Activated T-helper 9 cell treated with anti-CD3 and anti-CD28 coated beads, Interleukin-2, amount 50 U/mL, for 16 hours (primary cell): Measurements from ENCODE around the gene WWC2.

Experiments
- DNase-seq: peaks from one replicate; pipeline ENCODE4 v3.0.0-alpha.2; 2020; ENCODE audit warnings: low read depth

The WWC2 gene

DNA sequence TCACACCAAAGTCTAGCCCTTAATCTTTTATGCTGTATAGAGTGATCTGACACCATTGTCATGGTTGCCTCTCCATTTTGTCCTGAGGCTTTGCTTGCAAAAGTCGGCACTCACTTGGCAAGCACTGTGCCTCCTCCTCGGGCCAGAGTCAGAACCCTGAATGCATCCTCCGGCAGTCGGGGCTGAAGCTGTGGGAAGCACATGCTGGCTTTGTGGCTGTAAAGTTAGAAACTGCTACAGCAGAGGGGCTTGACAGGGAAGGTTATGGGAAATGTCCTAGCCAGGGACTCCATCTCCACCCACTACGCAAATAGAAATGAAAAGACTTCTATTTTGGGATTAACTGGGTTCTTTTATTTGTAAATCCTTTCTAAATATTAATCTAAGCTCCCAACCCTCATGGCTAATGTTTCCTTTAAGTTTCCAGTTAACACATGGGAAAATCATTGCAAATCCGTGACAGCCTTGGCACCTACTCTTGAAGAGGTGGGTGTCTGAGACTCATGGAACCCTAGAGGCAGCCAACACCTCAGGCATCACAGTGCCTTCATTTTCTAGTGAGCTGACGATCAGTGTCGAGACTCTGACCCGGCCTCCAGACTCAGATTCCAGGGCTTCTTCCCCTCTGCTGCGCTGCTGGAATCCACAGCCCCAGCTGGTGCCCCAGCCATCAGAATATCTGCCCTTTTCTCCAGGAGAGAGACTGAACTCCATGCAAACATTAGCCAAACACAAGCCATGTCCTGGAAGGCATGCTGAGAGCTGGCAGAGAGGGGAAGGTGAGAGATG is 231.1 kb downstream of the WWC2 start:
- DNase-seq: no peak

DNA sequence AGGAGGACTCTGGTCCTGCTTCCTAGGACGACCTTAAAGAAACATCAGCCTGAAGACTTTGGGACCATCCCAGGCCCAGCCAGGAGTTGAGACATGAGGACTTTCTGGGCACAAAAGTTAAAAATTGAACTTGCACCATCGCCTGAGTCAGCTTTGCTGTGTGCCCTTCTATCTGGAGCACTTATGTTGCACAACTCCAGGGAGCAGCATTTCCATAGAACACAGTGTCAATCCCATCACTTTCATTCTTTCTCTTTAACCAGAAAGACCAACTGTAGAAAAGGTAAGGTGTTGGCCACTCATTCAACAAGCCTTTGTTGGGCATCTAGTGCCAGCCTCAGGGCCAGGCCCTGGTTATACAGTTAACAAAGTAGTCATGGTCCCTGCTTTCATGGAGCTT is 231.8 kb downstream of the WWC2 start:
- DNase-seq: no peak

DNA sequence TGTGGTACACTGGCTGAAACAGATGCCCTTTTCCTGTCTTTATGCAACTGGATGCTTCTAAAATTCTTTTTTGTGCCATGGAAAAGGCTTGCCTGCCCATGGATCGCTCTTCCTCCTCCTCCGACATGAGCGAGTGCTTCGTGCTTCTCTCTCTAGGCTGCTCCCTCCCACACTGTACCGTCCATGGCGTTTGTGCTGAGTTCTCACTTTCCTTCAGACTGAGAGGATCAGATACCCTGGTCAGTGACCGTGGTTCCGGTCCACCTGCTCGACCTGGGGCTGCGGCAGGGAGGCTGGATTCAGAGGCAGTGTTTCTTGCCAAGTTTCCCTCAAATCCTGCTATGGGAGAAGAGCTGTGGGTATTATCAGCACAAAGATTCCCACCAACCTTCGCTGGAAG is 233.4 kb downstream of the WWC2 start:
- no peak for DNase-seq

DNA sequence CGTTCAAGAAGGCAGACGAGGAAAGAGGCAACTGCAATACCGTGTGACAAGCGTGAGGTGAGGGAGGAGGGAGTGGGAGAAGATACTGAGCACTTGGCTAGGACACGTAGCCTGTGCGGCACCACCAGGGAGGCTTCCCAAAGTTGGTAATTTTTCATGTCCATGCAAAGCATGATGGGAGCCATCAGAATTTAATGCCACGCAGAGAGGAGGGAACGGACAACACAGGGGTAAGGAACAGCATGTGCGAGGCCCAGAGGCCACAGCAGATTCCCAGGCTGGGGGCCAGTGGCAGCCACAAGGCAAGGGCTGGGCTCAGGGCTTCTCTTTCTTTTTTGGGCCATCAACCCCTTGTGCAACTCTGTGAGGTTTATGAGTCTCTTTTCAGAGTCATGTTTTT is 234.1 kb downstream of the WWC2 start:
- no peak for DNase-seq

DNA sequence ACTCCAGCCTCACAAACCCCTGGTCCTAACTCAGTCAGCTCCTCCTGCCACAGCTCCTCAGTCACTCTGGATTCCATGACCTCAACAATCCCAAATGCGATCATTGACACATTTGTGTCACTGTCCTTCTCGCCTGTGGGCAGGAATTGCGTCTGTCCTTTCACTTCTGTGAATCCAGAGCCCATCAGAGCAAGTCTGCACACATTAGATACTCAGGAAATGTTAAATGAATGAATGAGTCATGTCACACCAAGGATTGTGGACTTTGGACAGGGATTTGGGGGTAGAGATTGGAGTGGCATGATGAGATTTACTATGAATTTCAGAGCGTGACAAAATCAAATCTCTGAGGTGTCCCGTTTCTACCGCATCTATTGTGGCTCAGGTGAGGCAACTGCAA is 234.9 kb downstream of the WWC2 start:
- DNase-seq: no peak

DNA sequence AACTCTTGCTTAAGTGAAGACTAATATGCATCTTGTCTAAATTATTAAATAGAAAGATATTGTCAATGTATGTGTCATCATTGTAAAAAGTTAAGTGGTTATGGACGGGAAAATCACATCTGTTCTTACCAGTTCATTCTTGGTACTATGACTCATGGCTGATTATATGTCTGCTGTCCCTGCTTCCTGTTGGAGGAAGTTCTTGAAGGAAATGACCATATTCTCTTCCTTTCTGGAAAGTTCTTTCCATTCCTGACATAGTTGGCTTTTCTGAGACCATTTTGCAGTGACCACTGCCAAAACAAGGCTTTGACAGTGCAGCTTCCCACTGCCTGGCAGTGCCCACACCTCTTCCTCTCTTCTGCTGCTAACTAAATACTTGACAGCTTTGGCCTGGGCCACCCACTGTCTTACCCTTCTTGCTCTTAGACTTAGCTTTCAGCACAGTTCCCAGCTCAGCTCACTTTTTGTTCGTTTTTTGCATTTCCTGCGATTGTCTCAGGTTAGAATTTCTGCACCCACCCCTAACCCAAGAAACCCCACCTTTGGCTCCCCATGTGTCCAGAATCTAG is 236.4 kb downstream of the WWC2 start:
- DNase-seq: no peak

DNA sequence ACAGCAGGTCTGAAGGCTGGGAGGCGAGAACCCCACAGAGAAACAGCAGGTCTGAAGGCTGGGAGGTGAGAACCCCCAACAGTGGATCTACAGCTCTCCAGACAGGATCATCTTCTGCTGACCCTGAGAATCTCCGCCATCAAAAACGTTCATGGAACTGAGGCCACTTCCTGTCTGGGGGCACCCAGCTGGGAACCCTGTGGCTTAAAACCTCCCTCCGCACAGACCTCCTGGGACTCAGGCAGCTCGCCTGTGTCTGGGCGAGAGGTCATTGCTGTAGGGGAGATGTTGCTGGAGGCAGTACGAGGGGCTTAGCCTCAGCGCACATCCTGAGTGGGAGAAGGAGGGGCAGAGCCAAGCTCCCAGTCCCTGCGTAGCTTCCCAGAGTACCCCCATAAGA is 238.3 kb downstream of the WWC2 start:
- DNase-seq: no peak

DNA sequence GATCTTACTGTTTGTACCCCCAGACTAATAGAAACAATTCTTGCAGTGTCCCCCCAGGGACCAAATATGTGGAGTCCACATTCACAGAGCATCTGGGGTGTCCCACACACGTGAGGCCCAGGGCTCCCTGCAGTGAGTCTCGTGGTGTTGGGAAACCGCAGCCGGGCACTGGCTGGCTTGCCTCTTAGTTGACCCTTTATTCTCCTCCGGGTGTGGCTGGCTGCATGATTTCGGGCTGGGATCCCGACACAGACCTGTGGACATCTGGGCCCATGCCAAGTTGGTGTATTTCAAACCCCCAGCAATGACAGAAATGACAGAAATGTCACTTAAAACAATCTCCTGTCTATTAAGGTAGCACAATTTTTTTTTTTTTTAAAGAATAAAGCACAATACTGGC is 238.8 kb downstream of the WWC2 start:
- DNase-seq: no peak

DNA sequence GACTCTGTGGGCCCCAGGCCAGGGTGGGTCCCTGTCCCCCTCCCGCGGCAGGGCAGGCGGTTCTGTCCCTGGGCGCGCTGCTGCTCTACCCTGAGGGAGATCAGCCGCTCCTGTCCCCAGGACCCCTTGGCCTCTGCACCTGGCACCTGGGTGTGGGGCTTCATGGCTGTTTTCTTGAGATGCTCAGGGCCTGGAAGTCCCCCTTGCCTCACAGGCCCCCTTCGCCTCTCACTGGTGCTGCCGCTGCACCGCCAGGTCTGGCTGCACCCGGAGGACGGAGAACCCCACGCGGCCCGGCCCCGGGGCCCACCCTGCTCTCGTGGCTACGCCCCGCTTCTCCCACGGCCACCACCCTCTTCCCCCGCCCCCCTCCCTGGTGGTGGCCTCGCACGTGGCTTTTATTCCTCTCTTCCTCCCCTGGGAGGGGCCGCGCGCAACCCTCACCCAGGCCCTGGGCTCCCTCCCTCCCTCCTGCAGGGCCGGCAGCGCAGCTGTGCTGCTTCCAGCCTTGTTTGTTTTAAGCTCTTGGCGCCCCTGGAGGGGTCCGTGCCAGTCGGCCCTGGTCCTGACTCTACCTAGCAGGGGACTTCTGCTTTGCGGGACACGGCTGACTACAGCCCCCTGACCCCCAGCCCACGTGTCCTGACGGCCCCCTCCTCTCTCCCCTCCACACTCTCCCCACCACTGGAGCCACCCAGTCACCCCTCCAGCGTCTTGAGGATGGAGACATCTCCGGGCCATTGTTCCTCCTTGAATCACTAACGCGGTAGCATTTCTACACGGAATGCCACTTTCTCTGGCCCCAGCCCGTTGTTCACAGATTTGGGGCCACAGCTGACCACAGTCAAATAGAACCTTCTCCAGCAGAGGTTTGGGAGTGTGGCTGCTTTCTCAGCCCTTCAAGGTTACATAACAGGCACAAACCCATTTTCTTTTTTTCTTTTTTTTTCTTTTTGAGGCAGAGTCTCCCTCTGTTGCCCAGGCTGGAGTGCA is 243.8 kb downstream of the WWC2 start:
- no peak for DNase-seq

DNA sequence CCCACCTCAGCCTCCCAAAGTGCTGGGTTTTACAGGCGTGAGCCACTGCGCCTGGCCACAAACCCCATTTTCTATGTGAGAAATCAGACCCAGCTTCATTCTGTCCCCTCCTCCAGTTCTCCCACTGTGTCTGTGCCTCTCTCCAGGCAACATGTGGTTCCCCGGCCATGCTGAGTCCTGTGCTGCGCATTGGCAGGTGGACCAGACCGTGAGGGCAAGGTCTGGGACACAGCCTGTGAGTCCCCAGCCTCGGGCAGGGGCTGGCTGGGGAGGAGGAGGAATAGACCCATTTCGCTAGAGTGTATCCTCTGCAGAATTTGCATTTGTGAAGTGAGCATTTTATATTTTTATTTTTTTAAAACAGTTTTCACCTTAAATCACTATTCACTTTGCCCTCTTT is 244.7 kb downstream of the WWC2 start:
- DNase-seq: no peak

DNA sequence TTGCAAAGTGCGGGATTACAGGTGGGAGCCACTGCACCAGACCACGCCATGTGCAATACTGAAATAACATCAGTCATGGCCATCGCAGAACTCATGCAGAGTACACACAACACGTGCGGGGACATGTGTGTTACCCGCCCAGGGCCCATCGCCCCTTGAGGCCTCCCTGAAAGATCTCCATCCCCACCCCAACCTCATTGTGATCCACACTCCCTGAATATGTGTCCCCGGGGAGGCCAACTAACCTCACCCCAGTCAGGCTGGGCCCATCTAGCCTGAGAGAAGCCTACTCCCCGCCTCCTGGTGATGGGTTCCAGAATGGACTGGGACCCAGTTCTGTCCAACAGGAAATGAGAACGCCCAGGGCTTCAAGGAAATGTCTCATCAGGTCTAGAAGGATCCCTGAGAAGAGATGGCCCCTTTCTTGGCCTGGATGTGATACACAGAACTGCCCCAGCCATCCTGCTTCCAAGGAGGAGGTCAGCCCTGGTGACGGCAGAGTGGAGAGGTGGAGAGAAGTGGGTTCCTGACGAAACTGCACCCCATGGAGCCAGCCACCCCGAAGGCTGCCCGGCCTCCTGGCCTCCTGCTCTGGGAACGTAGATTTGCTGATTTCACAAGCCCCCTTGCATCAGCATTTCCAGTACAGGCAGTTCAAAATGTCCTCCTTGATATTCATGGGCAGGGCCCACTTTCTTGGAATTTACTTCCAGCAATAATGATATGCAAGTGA is 245.6 kb downstream of the WWC2 start:
- DNase-seq: no peak

DNA sequence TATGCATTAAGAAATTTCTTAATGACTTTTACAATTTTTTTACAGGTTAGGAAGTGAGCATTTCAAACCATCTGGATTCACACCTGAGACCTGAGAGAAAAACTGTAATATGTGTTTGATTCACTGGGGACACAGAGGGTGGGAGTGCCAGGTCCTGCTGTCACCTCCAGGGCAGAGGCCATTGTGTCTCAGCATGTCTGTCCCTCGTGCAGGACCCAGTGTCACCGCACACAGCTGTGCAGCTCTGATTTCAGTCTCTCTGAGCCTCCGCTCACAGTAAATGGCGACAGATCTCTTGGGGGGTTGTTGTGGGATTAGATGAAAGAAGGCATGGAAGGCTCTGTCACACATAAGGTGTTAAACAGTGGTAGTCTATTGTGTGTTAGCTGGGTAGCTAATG is 246.2 kb downstream of the WWC2 start:
- no peak for DNase-seq

DNA sequence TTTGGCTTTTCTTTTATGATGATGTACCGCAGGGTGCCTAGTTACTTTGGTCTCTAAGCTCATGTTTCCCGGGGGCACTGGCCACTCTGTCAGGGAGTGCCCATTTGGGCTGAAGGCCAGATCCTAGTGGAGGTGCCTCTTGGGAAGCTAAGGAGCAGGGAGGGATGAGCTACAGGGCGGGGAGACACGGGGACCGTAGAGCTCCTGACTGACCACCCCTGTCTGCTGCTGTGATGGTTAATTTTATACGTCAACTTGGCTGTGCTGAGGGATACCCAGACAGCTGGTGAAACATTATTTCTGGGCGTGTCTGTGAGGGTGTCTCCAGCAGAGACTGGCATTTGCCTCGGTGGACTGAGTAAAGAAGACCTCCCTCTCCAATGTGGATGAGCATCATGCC is 248.1 kb downstream of the WWC2 start:
- no peak for DNase-seq

DNA sequence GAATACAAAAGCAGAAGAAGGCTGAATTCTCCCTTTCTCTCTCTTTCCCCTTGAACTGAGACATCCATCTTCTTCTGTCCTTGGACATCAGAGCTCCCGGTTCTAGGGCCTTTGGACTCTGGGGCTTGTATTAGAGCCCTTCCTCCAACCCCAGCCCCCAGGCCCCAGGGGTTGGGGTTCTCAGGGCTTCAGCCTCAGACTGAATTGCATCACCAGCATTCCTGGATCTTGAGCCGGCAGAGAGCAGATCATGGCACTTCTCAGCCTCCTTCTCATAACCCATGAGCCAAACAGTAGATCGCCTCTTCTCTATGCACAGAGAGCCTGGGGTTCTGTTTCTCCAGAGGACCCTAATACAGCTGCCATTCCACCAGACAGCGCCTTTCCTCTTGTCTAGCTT is 248.5 kb downstream of the WWC2 start:
- no peak for DNase-seq

DNA sequence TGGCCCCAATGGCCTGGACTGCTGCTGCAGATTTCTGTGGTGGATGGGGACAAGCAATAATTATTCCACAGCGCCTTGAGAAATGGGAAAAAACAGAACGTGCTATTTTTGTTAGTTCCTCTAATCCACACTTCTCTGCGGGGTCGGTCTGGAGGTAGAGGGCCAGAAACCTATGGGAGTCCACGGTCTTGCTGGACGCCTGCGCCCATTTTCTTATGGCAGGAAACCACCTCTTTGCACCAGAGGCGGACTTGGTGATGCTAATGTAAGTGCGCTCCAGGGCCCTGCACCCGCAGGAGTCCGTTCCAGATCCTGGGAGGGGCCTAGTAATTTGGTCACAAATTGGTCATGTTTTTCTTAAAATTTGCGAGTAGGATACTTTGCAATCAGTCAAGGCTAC is 249.1 kb downstream of the WWC2 start:
- DNase-seq: no peak

DNA sequence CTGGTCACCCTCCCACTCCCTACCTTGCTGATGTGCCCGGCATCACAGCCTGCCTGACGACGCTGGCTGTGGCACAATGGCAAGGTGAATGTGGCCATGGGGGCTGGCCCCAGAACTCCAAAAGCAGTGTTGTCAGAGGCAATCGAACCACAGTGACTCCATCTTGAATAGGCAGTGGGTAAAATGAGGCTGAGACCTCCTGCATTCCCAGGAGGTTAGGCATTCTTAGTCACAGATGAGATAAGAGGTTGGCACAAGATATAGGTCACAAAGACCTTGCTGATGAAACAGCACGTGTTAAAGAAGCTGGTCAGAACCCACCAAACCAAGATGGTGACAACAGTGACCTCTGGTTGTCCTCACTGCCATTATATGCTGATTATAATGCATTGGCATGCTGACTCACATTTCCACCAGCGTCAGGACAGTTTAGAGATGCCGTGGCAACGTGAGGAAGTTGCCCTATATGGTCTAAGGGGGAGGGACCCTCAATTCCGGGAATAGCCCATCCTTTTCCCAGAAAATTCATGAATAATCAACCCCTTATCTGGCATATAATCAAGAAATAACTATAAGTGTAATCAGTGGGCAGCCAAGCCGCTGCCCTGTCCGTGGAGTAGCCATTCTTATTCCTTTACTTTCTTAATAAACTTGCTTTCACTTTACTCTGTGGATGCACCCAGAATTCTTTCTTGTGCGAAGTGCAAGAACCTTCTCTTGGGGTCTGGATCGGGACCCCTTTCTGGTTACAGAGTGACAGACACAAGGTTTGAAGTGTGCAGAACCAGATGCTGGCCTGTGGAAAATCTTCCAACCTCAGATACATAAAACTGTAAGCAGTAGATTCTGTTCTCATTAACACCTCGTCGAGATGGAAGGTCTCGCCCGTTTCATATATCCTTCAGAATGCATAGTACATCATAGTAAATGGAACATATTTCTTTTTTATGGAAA is 249.9 kb downstream of the WWC2 start:
- peak; percentile 9 for DNase-seq

DNA sequence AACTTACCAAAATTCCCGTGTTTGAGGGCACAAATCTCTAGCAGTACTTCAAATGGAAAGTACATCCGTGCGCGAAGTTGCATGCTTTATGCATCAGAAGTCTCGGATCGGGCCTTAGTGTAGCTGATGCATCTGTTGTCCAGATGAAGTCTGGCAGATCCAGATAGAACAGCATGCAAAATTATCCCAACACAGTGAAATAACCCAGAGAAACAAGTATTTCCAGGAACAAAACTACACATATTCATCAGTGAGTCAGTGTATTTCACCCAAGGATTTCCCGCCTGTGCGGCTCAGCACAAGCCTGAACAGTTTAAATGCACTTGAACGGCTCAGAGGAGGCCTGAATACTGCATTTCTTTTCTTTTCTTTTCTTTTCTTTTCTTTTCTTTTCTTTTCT is 250.6 kb downstream of the WWC2 start:
- no peak for DNase-seq

DNA sequence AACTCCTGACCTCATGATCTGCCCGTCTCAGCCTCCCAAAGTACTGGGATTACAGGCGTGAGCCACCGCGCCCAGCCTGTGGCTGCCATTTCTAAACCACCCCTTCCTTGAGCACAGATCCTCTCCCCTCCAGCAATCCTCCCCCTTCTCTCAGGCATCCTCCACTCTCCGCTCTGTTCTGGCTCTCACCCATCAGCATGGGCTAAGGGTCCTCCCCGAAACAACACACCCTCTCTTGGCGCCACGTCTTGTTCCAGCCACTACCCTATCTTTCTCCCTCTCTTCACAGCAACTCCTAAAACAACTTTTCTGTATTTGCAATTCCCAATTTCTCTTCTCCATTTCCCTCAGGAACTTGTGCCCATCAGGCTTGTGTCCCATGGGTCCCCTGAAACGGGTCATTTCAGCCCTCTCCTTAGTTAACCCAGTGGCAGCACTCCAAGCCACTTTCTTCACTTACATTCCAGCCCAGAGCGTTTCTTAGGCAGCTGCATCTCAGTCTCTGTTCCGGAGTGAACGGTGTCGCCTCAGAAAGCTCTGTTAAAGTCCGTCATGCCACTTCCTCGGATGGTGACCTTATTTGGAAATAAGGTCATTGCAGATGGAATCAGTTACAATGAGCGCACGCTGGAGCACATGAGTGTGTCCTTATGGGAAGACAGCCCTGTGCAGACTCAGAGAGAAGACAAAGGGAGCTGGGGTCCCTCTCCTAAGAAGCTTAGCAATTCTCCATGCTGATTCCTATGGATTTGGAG is 251.4 kb downstream of the WWC2 start:
- no peak for DNase-seq

DNA sequence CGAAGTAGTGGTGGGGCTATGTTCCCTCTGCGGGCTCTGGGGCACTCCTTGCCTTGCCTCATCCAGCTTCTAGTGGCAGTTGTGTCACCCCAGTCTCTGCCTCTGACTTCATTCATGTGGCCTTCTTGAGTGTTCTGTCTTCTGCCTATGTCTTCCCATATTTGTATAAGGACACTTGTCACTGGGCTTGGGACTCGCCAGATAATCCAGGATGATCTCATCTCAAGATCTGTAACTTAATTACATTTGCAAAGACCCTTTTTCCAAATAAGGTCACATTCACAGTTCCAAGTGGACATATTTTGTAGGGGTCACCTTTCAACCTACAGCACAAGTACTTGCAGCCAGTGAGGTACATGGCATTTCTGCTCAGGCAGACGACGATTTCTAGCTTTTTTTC is 253.5 kb downstream of the WWC2 start:
- DNase-seq: no peak

DNA sequence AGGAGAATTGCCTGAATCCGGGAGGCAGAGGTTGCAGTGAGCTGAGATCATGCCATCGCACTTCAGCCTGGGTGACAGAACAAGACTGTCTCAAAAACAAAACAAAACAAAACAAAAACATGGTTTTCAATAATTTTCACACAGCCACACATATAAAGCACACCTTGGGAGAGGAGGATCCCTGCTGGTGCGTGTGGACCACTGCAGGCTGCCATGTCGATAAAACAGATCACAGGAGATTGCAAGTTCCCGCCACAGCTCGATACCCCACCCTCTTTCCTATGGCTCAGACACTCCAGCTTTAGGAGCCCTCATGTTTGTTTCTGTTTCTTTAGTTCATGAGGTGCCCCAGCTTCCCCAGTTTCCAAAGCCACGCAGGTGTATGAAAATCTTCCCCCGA is 254.5 kb downstream of the WWC2 start:
- no peak for DNase-seq
